Heart left ventricle (tissue), 16 donors: ENCODE data around the gene CFHR2. TPM values are rescaled to one million over a fixed set of nuclear protein-coding genes. Genes with fewer than 3 reads are reported as not detected.

Experiments used
- ATAC-seq, 4 donors: fragments of 200-7000 bp; cut with Tn5 transposase; one replicate each; pipeline ENCODE4 v1.9.1; 2020 to 2022; ENCODE audit warnings: moderate library complexity in 4 of 4, mild to moderate bottlenecking in 3 of 4, moderate number of reproducible peaks in 1 of 4
- DNase-seq, 5 donors: peaks; one replicate each; pipeline ENCODE4 v3.0.0-alpha.2; 2020
- H3K27ac ChIP-seq, 12 donors: fragments of 200-600 bp; sonication (generic) in 4 of 12; one replicate each; pipeline versions ENCODE4 v1.5.0 to v1.8.0; 2016 to 2022; ENCODE audit warnings: mild to moderate bottlenecking in 2 of 12
- H3K27me3 ChIP-seq, 9 donors: fragments of 200-600 bp; sonication (generic) in 2 of 9; one replicate each; pipeline versions ENCODE4 v1.5.1 to v1.8.0; 2016 to 2022; ENCODE audit warnings: mild to moderate bottlenecking in 3 of 9
- H3K36me3 ChIP-seq, 9 donors: fragments of 200-600 bp; sonication (generic) in 2 of 9; one replicate each; pipeline versions ENCODE4 v1.5.0 to v1.8.0; 2018 to 2022; ENCODE audit warnings: mild to moderate bottlenecking in 2 of 9
- H3K4me1 ChIP-seq, 12 donors: fragments of 200-600 bp; sonication (generic) in 4 of 12; one replicate each; pipeline versions ENCODE4 v1.5.0 to v1.8.0; 2016 to 2022; ENCODE audit warnings: mild to moderate bottlenecking in 3 of 12
- H3K4me3 ChIP-seq, 12 donors: fragments of 200-600 bp; sonication (generic) in 4 of 12; one replicate each; pipeline versions ENCODE4 v1.5.0 to v1.8.0; 2017 to 2022; ENCODE audit warnings: mild to moderate bottlenecking in 9 of 12, moderate library complexity in 4 of 12
- H3K9me3 ChIP-seq, 12 donors: fragments of 200-600 bp; sonication (generic) in 4 of 12; one replicate each; pipeline versions ENCODE4 v1.5.0 to v1.8.0; 2016 to 2022; ENCODE audit warnings: mild to moderate bottlenecking in 1 of 12
- CTCF ChIP-seq, 12 donors: fragments of 200-600 bp; sonication (generic) in 4 of 12; IDR thresholded peaks; one replicate each; pipeline versions ENCODE4 v1.5.0 to v1.8.0; 2018 to 2022; ENCODE audit warnings: antibody characterized with exemption in 12 of 12, mild to moderate bottlenecking in 5 of 12
- POLR2A ChIP-seq, 2 donors: fragments of 450-650 bp; IDR thresholded peaks; one replicate each; pipeline ENCODE4 v1.6.1; 2017; ENCODE audit warnings: antibody characterized with exemption in 2 of 2, mild to moderate bottlenecking in 2 of 2, moderate library complexity in 2 of 2
- whole genome bisulfite sequencing, 4 donors: extraction: QIAGEN DNeasy Blood & Tissue Kit in 2 of 4; methylation state at CpG; one replicate each; pipeline versions ENCODE4 v1.1.5 to v1.1.7; 2013 to 2018; 5-methylcytosine and 5-hydroxymethylcytosine counted together
- intact Hi-C, 10 donors: fragments of 100-400 bp; cut with DNase I; formaldehyde crosslinking; loops; one replicate each; pipeline versions ENCODE4 v1.11.1 to v1.14.2; 2022
- polyA plus RNA-seq, 2 donors: library from polyadenylated mRNA; stranded (reverse); fragments of 200-250 nt; gene quantifications; one replicate each; pipeline ENCODE4 v1.2.3, GENCODE V29; 2013
- total RNA-seq, 9 donors: library from RNA; depleted of rRNA in 2 of 9; stranded (reverse); fragments of >200 nt in 2 of 9; fragmentation: NEBNext Ultra II Directional in 3 of 9; extraction: Animal tissue kit (Norgen Biotek cat#: 25700) in 3 of 9; gene quantifications; one replicate each; pipeline versions ENCODE4 v1.1.0 to v1.2.4, GENCODE V29; 2016 to 2023
- donor health status: ischemic (EF 13 %, LVEDD 7.1; RV severe dilation, severe dysfunction).
- donor health status: healthy with polysubstance abuse.
- donor health status: DM: no; HTN: yes; CAD: no.
- donor health status: DM: no; HTN: no; CAD: no.
- donor health status: ischemic (EF 25% LVEDD 6.9; RV normal size, moderate dysfunction).
- donor health status: ischemic (EF 25% LVEDD 5.7; RV mildly dilated, moderate dysfunction).
- donor health status: healthy.
- donor health status: DM: yes; HTN: yes; CAD: no.
- donor health status: ischemic (EF 35%, LVEDD 5.7; RV mildly dilated, moderate dysfunction).
- donor health status: nonischemic (EF 11% LVEDD 7.7; RV severe dilation, severe dysfunction).
- donor health status: DM: yes; HTN: yes; CAD: no.
- donor health status: PGD.
- donor health status: ischemic (EF 29% LVEDD 5.4; RV normal size, mild dysfunction).
- donor health status: nonischemic (EF 23%, LVEDD 6.1; RV moderate dilation, normal function).

CFHR2 gene
- total and polyA plus RNA-seq, 11 donors = not detected

GRCh38 chr1:196955926-196956325, 12.4 kb downstream of the CFHR2 start:
- Histone ChIP-seq H3K27ac (no peak overlapping the region), H3K4me1 (no peaks in the 10 kb centered on the region), H3K4me3 (no peak overlapping the region), H3K9me3 (peaks cover 0 to 6% (median 0%) of the 10 kb centered on the region in 12 donors), H3K27me3 (no peaks in the 10 kb centered on the region), H3K36me3 (no peaks in the 10 kb centered on the region)
- WGBS, 4 donors = 79 to 100% (median 91%) methylated on average over 1 of the region's 1 CpG
- intact Hi-C loops = no loop called here
- no peak for DNase-seq
- TF ChIP-seq CTCF (IDR thresholded peaks at IDR 0.05) (no peak), POLR2A (IDR thresholded peaks at IDR 0.05) (no peak)
- no peak for ATAC-seq

GRCh38 chr1:196960854-196961253, 17.3 kb downstream of the CFHR2 start:
- DNase-seq (no peak), ATAC-seq (no peak)
- Histone ChIP-seq H3K36me3 (no peaks in the 10 kb centered on the region), H3K9me3 (peaks cover 0 to under 1% (median 0%) of the 10 kb centered on the region in 12 donors), H3K4me3 (no peak overlapping the region), H3K27me3 (peaks cover 0 to 3% (median 0%) of the 10 kb centered on the region in 9 donors), H3K27ac (no peak overlapping the region), H3K4me1 (no peaks in the 10 kb centered on the region)
- 50 to 71% (median 56%) methylated on average over 3 of the region's 3 CpGs for WGBS, 4 donors
- no peak for TF ChIP-seq CTCF (IDR thresholded peaks at IDR 0.05)
- TF ChIP-seq POLR2A (IDR thresholded peaks at IDR 0.05) = no peak
- intact Hi-C loops = no loop called here

GRCh38 chr1:196970182-196970581, 26.6 kb downstream of the CFHR2 start:
- Histone ChIP-seq H3K27ac (no peak overlapping the region), H3K36me3 (no peaks in the 10 kb centered on the region), H3K27me3 (no peaks in the 10 kb centered on the region), H3K9me3 (no peaks in the 10 kb centered on the region), H3K4me1 (no peaks in the 10 kb centered on the region), H3K4me3 (no peak overlapping the region)
- ATAC-seq (no peak), DNase-seq (no peak)
- TF ChIP-seq POLR2A (IDR thresholded peaks at IDR 0.05) (no peak), CTCF (IDR thresholded peaks at IDR 0.05) (no peak)
- 65 to 83% (median 82%) methylated on average over 1 of the region's 1 CpG for WGBS, 4 donors
- intact Hi-C loops = no loop called here

GRCh38 chr1:196976278-196976677, 32.7 kb downstream of the CFHR2 start:
- intact Hi-C loops = no loop called here
- Histone ChIP-seq H3K9me3 (no peaks in the 10 kb centered on the region), H3K4me3 (no peak overlapping the region), H3K36me3 (no peaks in the 10 kb centered on the region), H3K4me1 (no peaks in the 10 kb centered on the region), H3K27me3 (no peaks in the 10 kb centered on the region), H3K27ac (no peak overlapping the region)
- TF ChIP-seq POLR2A (IDR thresholded peaks at IDR 0.05) (no peak), CTCF (IDR thresholded peaks at IDR 0.05) (no peak)
- ATAC-seq (no peak), DNase-seq (no peak)
- 85 to 93% (median 90%) methylated on average over 4 of the region's 4 CpGs for WGBS, 4 donors
